ENCODE results near the gene NDUFS8.

The NDUFS8 gene

GRCh38 chr11:67997475-67997921 is 33.0 kb upstream of the NDUFS8 start:
- H3K4me3 ChIP-seq (replicated peaks; ENCODE audit: insufficient read depth, low read length) = peak overlapping the region; percentile 9; the same call in 1 of the 2 replicates
- TF ChIP-seq POLR2AphosphoS5 (IDR thresholded peaks at IDR 0.05; ENCODE audit: low read depth) (no peak; the same call in 1 of the 2 replicates), GABPA (IDR thresholded peaks at IDR 0.05; ENCODE audit: low read depth) (no peak), SPI1 (IDR thresholded peaks at IDR 0.05; ENCODE audit: borderline replicate concordance, low read depth) (no peak), REST (IDR thresholded peaks at IDR 0.05; ENCODE audit: insufficient replicate concordance, low read depth) (no peak)
- TF ChIP-seq, protein P1, sequence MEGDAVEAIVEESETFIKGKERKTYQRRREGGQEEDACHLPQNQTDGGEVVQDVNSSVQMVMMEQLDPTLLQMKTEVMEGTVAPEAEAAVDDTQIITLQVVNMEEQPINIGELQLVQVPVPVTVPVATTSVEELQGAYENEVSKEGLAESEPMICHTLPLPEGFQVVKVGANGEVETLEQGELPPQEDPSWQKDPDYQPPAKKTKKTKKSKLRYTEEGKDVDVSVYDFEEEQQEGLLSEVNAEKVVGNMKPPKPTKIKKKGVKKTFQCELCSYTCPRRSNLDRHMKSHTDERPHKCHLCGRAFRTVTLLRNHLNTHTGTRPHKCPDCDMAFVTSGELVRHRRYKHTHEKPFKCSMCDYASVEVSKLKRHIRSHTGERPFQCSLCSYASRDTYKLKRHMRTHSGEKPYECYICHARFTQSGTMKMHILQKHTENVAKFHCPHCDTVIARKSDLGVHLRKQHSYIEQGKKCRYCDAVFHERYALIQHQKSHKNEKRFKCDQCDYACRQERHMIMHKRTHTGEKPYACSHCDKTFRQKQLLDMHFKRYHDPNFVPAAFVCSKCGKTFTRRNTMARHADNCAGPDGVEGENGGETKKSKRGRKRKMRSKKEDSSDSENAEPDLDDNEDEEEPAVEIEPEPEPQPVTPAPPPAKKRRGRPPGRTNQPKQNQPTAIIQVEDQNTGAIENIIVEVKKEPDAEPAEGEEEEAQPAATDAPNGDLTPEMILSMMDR (IDR thresholded peaks at IDR 0.05; ENCODE audit: insufficient read depth, low read length) = no peak
- peak overlapping the region; percentile 66 for H3K27ac ChIP-seq (replicated peaks)
- DNase-seq (ENCODE audit: low read depth in 1 of 2, low spot score in 1 of 2) = peak in 1 of 2 experiments; percentile 83
- H3K27me3 ChIP-seq (ENCODE audit: insufficient read depth, poor library complexity, severe bottlenecking) = no peaks in the 10 kb centered on the region

GRCh38 chr11:67998150-67999045 is 32.1 kb upstream of the NDUFS8 start:
- TF ChIP-seq POLR2AphosphoS5 (IDR thresholded peaks at IDR 0.05; ENCODE audit: low read depth) = peak; percentile 62; the same call in 1 of the 2 replicates
- peak; percentile 3; the same call in 1 of the 2 replicates for TF ChIP-seq SPI1 (IDR thresholded peaks at IDR 0.05; ENCODE audit: borderline replicate concordance, low read depth)
- no peak for TF ChIP-seq GABPA (IDR thresholded peaks at IDR 0.05; ENCODE audit: low read depth)
- TF ChIP-seq REST (IDR thresholded peaks at IDR 0.05; ENCODE audit: insufficient replicate concordance, low read depth) = no peak
- TF ChIP-seq, protein P1 (IDR thresholded peaks at IDR 0.05; ENCODE audit: insufficient read depth, low read length) = no peak
- Histone ChIP-seq H3K27ac (replicated peaks) (peak overlapping the region; percentile 66), H3K27me3 (ENCODE audit: insufficient read depth, poor library complexity, severe bottlenecking) (no peaks in the 10 kb centered on the region), H3K4me3 (replicated peaks; ENCODE audit: insufficient read depth, low read length) (no peak overlapping the region; the same call in 1 of the 2 replicates)
- peak in 1 of 2 experiments; percentile 87 for DNase-seq (ENCODE audit: low read depth in 1 of 2, low spot score in 1 of 2)

DNA sequence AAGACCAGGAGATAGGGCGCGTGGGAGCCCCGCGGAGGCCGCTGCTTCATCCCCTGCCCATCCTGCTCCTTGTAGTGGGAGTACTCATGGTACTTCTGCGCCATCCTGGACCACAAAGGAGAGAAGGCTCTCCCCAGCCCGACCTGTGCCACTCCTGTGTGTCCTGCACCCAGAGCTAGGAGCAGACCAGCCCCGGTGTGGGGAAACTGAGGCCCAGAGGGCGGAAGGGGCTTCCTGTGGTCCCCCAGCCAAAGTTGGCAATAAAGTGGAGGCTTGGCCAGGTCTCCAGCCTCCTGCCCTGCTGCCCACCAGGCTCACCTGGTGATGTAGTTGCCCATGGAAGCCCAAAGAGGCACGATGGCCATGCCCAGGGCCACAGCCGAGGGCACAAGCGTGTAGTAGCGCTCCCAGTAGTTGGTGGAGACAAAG is 31.3 kb upstream of the NDUFS8 start:
- Histone ChIP-seq H3K4me3 (replicated peaks; ENCODE audit: insufficient read depth, low read length) (no peak overlapping the region), H3K27me3 (ENCODE audit: insufficient read depth, poor library complexity, severe bottlenecking) (no peaks in the 10 kb centered on the region), H3K27ac (replicated peaks) (no peak overlapping the region)
- TF ChIP-seq REST (IDR thresholded peaks at IDR 0.05; ENCODE audit: insufficient replicate concordance, low read depth) (no peak), GABPA (IDR thresholded peaks at IDR 0.05; ENCODE audit: low read depth) (no peak), POLR2AphosphoS5 (IDR thresholded peaks at IDR 0.05; ENCODE audit: low read depth) (no peak), SPI1 (IDR thresholded peaks at IDR 0.05; ENCODE audit: borderline replicate concordance, low read depth) (no peak)
- TF ChIP-seq, protein P1 (IDR thresholded peaks at IDR 0.05; ENCODE audit: insufficient read depth, low read length) = no peak
- DNase-seq (ENCODE audit: low read depth in 1 of 2, low spot score in 1 of 2) = no peak

Data from HL-60 (cell line).